Suprapubic skin (tissue), 4 donors: ENCODE data around the gene RBL2. TPM values are rescaled to one million over a fixed set of nuclear protein-coding genes. Genes with fewer than 3 reads are reported as not detected.
A peak's percentile ranks its signal among the peaks of the same experiment; 100 is the strongest.

ENCODE experiments used
- DNase-seq, 2 donors: peaks; one replicate each; pipeline ENCODE4 v3.0.0-alpha.2; 2019; ENCODE audit warnings: low spot score in 2 of 2
- H3K27ac ChIP-seq: fragments of 200-600 bp; sonication (generic); one replicate; pipeline ENCODE4 v1.5.1; 2019
- H3K27me3 ChIP-seq: fragments of 200-600 bp; sonication (generic); one replicate; pipeline ENCODE4 v1.5.1; 2019
- H3K36me3 ChIP-seq: fragments of 200-600 bp; sonication (generic); one replicate; pipeline ENCODE4 v1.5.1; 2019
- H3K4me1 ChIP-seq: fragments of 200-600 bp; sonication (generic); one replicate; pipeline ENCODE4 v1.5.1; 2019
- H3K4me3 ChIP-seq: fragments of 200-600 bp; sonication (generic); one replicate; pipeline ENCODE4 v1.5.1; 2019; ENCODE audit warnings: mild to moderate bottlenecking
- H3K9me3 ChIP-seq: fragments of 200-600 bp; sonication (generic); one replicate; pipeline ENCODE4 v1.5.1; 2019
- EP300 ChIP-seq: sonication (generic); formaldehyde crosslinking; IDR thresholded peaks from one replicate; pipeline ENCODE4 v1.6.1; 2017; ENCODE audit warnings: antibody characterized with exemption
- POLR2A ChIP-seq, 2 donors: fragments of 450-650 bp; IDR thresholded peaks; one replicate each; pipeline ENCODE4 v1.6.1; 2017; ENCODE audit warnings: antibody characterized with exemption in 2 of 2, mild to moderate bottlenecking in 2 of 2, moderate library complexity in 2 of 2
- POLR2AphosphoS5 ChIP-seq, 3 donors: sonication (generic); formaldehyde crosslinking; IDR thresholded peaks; one replicate each; pipeline ENCODE4 v1.6.1; 2017; ENCODE audit warnings: antibody characterized with exemption in 3 of 3
- WGBS: methylation state at CpG from one replicate; pipeline ENCODE4 v1.1.5; 2018; 5-methylcytosine and 5-hydroxymethylcytosine counted together
- total RNA-seq, 4 donors: library from RNA; depleted of rRNA; stranded (reverse); fragments of >200 nt; gene quantifications; one replicate each; pipeline ENCODE4 v1.1.0, GENCODE V29; 2016
- TF ChIP-seq, protein P1 (sequence below), 2 donors: fragments of 200-600 bp in 1 of 2; fragments of 450-650 bp in 1 of 2; sonication (generic) in 1 of 2; IDR thresholded peaks; one replicate each; pipeline ENCODE4 v1.5.1; 2016 to 2019; ENCODE audit warnings: antibody characterized with exemption in 2 of 2, mild to moderate bottlenecking in 1 of 2, moderate library complexity in 1 of 2

RBL2 gene
- total RNA-seq, 4 donors from 2014 or later, result 66.4 to 155 (median 71.9) TPM

DNA sequence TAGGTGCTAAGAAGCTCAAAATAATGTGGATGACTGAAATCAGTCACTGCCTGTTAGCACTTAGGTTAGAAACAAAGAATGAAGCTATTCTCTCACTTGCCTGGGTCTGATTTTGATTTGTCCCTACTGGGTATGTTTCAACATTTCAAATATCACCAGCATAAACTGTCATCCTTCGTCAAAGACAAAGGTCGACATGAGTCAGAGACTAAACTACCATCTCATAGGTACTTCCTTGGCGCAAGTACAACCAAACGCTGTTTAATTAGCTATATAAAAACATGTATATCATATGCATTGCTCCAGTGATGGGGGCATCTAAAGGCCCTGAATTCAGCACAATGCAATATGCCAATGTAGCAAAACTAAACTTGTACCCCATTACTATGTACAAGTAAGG lies 64.7 kb downstream of the RBL2 start:
- 83% methylated on average over 4 of the region's 4 CpGs for WGBS
- Histone ChIP-seq H3K27me3 (no peaks in the 10 kb centered on the region), H3K36me3 (peaks cover 46% of the 10 kb centered on the region), H3K9me3 (no peaks in the 10 kb centered on the region), H3K4me1 (peaks cover 24% of the 10 kb centered on the region), H3K4me3 (no peak overlapping the region), H3K27ac (no peak overlapping the region)
- TF ChIP-seq, protein P1, sequence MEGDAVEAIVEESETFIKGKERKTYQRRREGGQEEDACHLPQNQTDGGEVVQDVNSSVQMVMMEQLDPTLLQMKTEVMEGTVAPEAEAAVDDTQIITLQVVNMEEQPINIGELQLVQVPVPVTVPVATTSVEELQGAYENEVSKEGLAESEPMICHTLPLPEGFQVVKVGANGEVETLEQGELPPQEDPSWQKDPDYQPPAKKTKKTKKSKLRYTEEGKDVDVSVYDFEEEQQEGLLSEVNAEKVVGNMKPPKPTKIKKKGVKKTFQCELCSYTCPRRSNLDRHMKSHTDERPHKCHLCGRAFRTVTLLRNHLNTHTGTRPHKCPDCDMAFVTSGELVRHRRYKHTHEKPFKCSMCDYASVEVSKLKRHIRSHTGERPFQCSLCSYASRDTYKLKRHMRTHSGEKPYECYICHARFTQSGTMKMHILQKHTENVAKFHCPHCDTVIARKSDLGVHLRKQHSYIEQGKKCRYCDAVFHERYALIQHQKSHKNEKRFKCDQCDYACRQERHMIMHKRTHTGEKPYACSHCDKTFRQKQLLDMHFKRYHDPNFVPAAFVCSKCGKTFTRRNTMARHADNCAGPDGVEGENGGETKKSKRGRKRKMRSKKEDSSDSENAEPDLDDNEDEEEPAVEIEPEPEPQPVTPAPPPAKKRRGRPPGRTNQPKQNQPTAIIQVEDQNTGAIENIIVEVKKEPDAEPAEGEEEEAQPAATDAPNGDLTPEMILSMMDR (IDR thresholded peaks at IDR 0.05), result no peak
- TF ChIP-seq EP300 (no peak), POLR2AphosphoS5 (IDR thresholded peaks at IDR 0.05) (no peak), POLR2A (IDR thresholded peaks at IDR 0.05) (no peak)
- DNase-seq, result no peak

DNA sequence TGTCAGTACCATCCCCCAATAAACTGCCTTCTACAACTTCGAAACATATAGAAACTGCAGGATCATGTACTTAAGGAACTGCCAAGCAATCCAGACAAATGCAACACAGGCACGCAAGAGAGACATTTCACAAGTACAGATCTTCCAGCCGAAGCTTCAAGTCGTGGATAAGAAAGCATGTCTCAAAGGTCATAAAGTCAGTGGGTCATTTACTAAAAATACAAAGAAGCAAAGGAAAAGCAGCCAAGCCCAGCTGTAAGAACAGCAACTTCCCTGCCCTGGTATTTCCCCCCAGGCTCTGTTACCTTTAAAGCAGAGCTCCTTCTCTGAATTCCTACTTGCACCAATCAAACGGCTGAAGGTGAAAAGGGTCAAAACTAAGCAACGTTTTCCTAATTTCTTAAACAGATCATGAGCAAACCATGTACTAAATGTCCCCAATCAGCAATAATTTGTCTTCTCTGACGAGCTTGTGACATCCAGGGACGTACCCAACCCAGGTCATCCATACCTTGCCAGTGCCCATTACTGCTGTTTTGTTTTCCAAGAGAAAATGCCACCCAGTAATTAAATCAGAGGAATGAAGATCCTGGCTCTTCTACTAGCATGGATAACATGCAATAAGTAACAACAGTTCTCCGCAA lies 67.1 kb downstream of the RBL2 start:
- WGBS, result 32% methylated on average over 9 of the region's 9 CpGs
- H3K27me3 ChIP-seq, result no peaks in the 10 kb centered on the region
- H3K36me3 ChIP-seq, result peaks cover 22% of the 10 kb centered on the region
- no peak for TF ChIP-seq POLR2A (IDR thresholded peaks at IDR 0.05)
- no peak for TF ChIP-seq EP300
- TF ChIP-seq, protein P1 (IDR thresholded peaks at IDR 0.05), result no peak
- no peak for TF ChIP-seq POLR2AphosphoS5 (IDR thresholded peaks at IDR 0.05)
- peak overlapping the region; percentile 38 for H3K27ac ChIP-seq
- H3K4me1 ChIP-seq, result peaks cover 34% of the 10 kb centered on the region
- H3K9me3 ChIP-seq, result no peaks in the 10 kb centered on the region
- H3K4me3 ChIP-seq, result peak overlapping the region; percentile 77
- DNase-seq, result no peak

DNA sequence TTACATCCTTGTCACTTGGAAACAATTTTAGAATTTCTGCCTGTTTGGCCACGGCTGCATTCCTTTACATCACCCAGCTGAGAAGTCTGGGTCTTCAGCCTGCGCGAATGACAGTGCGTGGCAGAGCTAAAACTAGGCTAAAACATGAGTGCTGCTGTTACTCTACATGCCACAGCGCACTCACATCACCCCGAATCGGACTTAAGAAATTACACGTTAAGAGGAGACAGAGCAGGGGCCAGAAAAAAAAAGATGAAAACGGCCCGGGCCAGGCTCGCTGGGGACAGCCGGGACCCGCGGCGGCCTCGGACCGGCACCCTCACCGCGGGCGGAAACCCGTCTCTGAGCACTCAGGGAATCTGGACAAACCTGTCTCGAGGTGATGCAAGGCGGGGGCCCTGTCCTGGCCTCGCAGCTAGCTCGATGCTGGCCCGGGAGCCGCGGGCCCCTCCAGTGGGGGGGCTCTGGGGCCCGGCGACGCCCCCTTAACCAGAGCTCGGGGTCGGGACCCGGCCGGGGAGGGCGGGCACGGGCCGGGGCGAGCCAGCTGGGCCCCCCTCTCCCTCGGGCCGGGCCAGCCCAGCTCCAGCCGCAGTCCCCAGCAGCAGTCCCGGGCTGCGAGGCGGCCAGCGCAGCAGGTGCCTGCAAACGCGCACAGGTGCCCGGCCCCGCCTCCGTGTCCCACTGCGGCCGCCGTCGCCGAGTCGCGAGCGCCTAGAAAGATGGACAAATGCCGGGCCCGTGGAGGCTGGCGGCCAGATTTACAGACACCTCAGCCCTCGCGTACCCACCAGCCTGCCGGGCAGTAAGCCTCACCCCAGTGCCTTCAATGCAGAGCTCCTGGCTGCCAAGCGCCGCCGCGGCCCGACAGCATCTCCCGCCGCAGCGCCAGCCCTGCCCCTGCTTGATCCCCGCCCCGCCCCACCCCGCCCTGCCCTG lies 68.3 kb downstream of the RBL2 start, which contains the start of gene AKTIP:
AKTIP (minus strand) TSS at position 879 of the 939 bp plus-strand sequence. CDS start 2,950 bp downstream, outside the sequence.
- H3K27me3 ChIP-seq, result no peaks in the 10 kb centered on the region

DNA sequence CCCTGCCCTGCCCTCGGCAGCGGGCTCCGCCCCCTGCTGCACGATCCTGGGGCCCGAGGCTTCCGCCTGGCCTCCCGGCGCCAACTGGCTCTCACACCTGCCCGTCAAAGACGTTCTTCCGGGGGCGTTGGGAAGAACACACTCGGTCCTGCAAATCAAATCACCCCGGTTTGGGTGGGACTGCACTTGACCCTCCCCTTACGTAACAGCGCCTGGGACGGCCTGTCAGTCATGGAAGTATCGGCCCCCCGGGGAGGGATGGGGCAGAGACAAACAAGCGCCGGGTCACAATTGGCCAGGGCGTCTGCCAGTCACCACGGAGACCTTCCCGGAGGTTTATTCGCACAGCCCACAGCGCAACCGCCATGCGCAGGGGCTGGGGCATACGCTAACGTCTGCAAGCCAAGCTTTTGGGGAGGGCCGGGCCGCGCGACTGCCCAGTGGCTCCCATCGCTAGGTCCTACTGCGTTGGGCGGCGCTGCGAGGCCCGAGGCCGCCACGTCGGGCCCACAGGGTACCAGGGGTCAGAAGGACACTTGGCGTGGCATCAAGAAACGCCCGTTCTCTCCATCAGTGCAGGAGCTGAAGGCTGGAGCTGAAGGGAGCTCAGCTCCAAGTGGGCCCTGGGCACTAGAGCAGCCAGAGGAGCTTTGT lies 69.1 kb downstream of the RBL2 start:
- 1% methylated on average over 13 of the region's 46 CpGs for WGBS
- Histone ChIP-seq H3K27ac (peak overlapping the region; percentile 91), H3K36me3 (peaks cover 2% of the 10 kb centered on the region), H3K4me1 (peaks cover 34% of the 10 kb centered on the region), H3K4me3 (peak overlapping the region; percentile 77), H3K27me3 (no peaks in the 10 kb centered on the region), H3K9me3 (no peaks in the 10 kb centered on the region)
- DNase-seq, result peak; percentile 100
- TF ChIP-seq POLR2AphosphoS5 (IDR thresholded peaks at IDR 0.05) (peak; percentile 6 to 92 (median 65)), POLR2A (IDR thresholded peaks at IDR 0.05) (peak; percentile 54 to 63)
- TF ChIP-seq, protein P1 (IDR thresholded peaks at IDR 0.05), result no peak

More for the DNA sequence above, 68.3 kb downstream of the RBL2 start, which contains the start of gene AKTIP:
- no peaks in the 10 kb centered on the region for H3K9me3 ChIP-seq
- DNase-seq, result peak; percentile 79 to 86
- peak within 1 kb of the TSS; percentile 77 for H3K4me3 ChIP-seq
- H3K4me1 ChIP-seq, result peaks cover 34% of the 10 kb centered on the region
- TF ChIP-seq, protein P1 (IDR thresholded peaks at IDR 0.05), result no peak
- TF ChIP-seq POLR2AphosphoS5 (IDR thresholded peaks at IDR 0.05) (no peak), POLR2A (IDR thresholded peaks at IDR 0.05) (no peak), EP300 (no peak)
- peak within 1 kb of the TSS; percentile 91 for H3K27ac ChIP-seq
- peaks cover 10% of the 10 kb centered on the region for H3K36me3 ChIP-seq
- WGBS, result under 1% methylated on average over 32 of the region's 76 CpGs
